ENCODE data around the gene WDR45B. TPM values are rescaled to one million over a fixed set of nuclear protein-coding genes. Genes with fewer than 3 reads are reported as not detected.

Gene WDR45B
- total RNA-seq, 1 experiment from 2014 or later, result 110 TPM

- Histone ChIP-seq H3K4ac (ENCODE audit: low read depth, low read length) (no peak overlapping the region), H3K79me1 (ENCODE audit: insufficient read depth, low read depth, low read length, poor library complexity, severe bottlenecking) (peaks cover 4% of the 10 kb centered on the region), H3K27ac (ENCODE audit: insufficient read length, low read depth, low read length) (no peak overlapping the region), H2BK5ac (ENCODE audit: insufficient read length, low read length) (no peak overlapping the region), H2BK15ac (ENCODE audit: low read depth, low read length) (no peak overlapping the region), H3K9me3 (ENCODE audit: control insufficient read depth, low read depth, low read length) (no peaks in the 10 kb centered on the region), H3K23ac (ENCODE audit: insufficient read length, low read depth, low read length) (no peak overlapping the region), H2AK5ac (ENCODE audit: insufficient read length, low read length) (no peak overlapping the region), H3K79me2 (ENCODE audit: insufficient read depth, low read length) (peaks cover 13% of the 10 kb centered on the region; the same call in 1 of the 2 replicates), H3K23me2 (ENCODE audit: insufficient read length, low read depth, low read length, poor library complexity, severe bottlenecking) (peaks cover 8% of the 10 kb centered on the region), H4K91ac (ENCODE audit: insufficient read length, low read depth, low read length) (no peak overlapping the region), H3K18ac (ENCODE audit: insufficient read length, low read depth, low read length) (no peak overlapping the region), H3K27me3 (ENCODE audit: insufficient read depth, low read length) (no peaks in the 10 kb centered on the region), H4K8ac (replicated peaks; ENCODE audit: insufficient read length, low read depth, low read length) (no peak overlapping the region), H2BK12ac (ENCODE audit: insufficient read length, low read depth, low read length) (no peak overlapping the region), H3K14ac (ENCODE audit: insufficient read depth, low read length) (no peak overlapping the region), H3K9ac (ENCODE audit: extremely low read depth, insufficient read length, low read length) (no peak overlapping the region), H4K5ac (ENCODE audit: insufficient read length, low read depth, low read length) (no peak overlapping the region), H3T11ph (ENCODE audit: low read length) (no peak overlapping the region), H3K4me2 (ENCODE audit: insufficient read depth, insufficient read length, low read length) (no peak overlapping the region), H2AFZ (ENCODE audit: low read length) (no peak overlapping the region), H2BK20ac (ENCODE audit: low read depth, low read length, poor library complexity, severe bottlenecking) (no peak overlapping the region), H3K4me1 (ENCODE audit: insufficient read depth, low read length) (no peaks in the 10 kb centered on the region; the same call in 1 of the 2 replicates), H3K56ac (ENCODE audit: insufficient read length, low read depth, low read length) (no peak overlapping the region), H4K20me1 (ENCODE audit: control insufficient read depth, insufficient read depth, insufficient read length) (no peaks in the 10 kb centered on the region), H2BK120ac (ENCODE audit: low read depth, low read length, poor library complexity, severe bottlenecking) (no peak overlapping the region)
- no peak overlapping the region for H3K4me3 Mint-ChIP-seq
- WGBS (ENCODE audit: extremely low coverage, insufficient read length, low lambda C conversion rate), result no CpG with 5 or more reads among the region's 10 CpGs
- peaks cover 8% of the 10 kb centered on the region for H3K27me3 Mint-ChIP-seq (ENCODE audit: low read depth)
- no peaks in the 10 kb centered on the region for H3K9me3 Mint-ChIP-seq
- DNase-seq, result no peak
- H3K4me1 Mint-ChIP-seq, result peaks cover 7 to 20% of the 10 kb centered on the region in 2 experiments
- no peak overlapping the region for H3K27ac Mint-ChIP-seq
- H3K36me3 Mint-ChIP-seq (ENCODE audit: insufficient read depth in 1 of 3, low read depth in 3 of 3), result no peaks in the 10 kb centered on the region
- no peak for TF ChIP-seq CTCF (conservative IDR thresholded peaks at IDR 0.05)
Measured at GRCh38 chr17:82650723-82651122, 2.5 kb upstream of the WDR45B start.
